Activated CD4-positive, CD25-positive, alpha-beta regulatory T cell treated with anti-CD3 and anti-CD28 coated beads, Interleukin-2, amount 50 U/mL, for 72 hours (primary cell): ENCODE data around the gene TACC3.
"Not testable (repeated sequence)": the region's sequence is repeated elsewhere in the genome, so short reads cannot be mapped to it uniquely, and the experiment has no call there.

Experiments
- DNase-seq: peaks from one replicate; pipeline ENCODE4 v3.0.0; 2021

The TACC3 gene

GRCh38 chr4:1721003-1721665 lies at the start of gene TACC3, which contains the start of gene TMEM129:
TSS of gene TACC3 (plus strand) at chr4:1721521. CDS start at chr4:1723422, 1,901 bp downstream.
TSS of gene TMEM129 (minus strand) at chr4:1721323. CDS start at chr4:1720837, 486 bp downstream.
- DNase-seq: peak; percentile 88

GRCh38 chr4:1673671-1674070 lies 47.6 kb upstream of the TACC3 start:
- no peak for DNase-seq

- DNase-seq: no peak
Measured at GRCh38 chr4:1674682-1675081, 46.6 kb upstream of the TACC3 start.

- no peak for DNase-seq
Measured at GRCh38 chr4:1675136-1675801, 46.1 kb upstream of the TACC3 start.

GRCh38 chr4:1675802-1676137 lies 45.6 kb upstream of the TACC3 start:
- no peak for DNase-seq

- no peak for DNase-seq
Measured at GRCh38 chr4:1676605-1677525, 44.5 kb upstream of the TACC3 start.

- no peak for DNase-seq
Measured at GRCh38 chr4:1678244-1678643, 43.1 kb upstream of the TACC3 start.

GRCh38 chr4:1682860-1683259 lies 38.5 kb upstream of the TACC3 start:
- no peak for DNase-seq

GRCh38 chr4:1683261-1683735 lies 38.0 kb upstream of the TACC3 start:
- no peak for DNase-seq

GRCh38 chr4:1683736-1684505 lies 37.4 kb upstream of the TACC3 start, which contains the start of gene FAM53A:
TSS of gene FAM53A (minus strand) at chr4:1684313. CDS start at chr4:1668741, 15,572 bp downstream.
- DNase-seq: peak; percentile 57

- DNase-seq: peak; percentile 99
Measured at GRCh38 chr4:1684506-1685234, 36.7 kb upstream of the TACC3 start.

GRCh38 chr4:1685235-1686150 lies 35.8 kb upstream of the TACC3 start:
- DNase-seq: no peak

- DNase-seq: no peak
Measured at GRCh38 chr4:1686440-1687036, 34.8 kb upstream of the TACC3 start.

- DNase-seq: no peak
Measured at GRCh38 chr4:1690698-1691097, 30.6 kb upstream of the TACC3 start.

- no peak for DNase-seq
Measured at GRCh38 chr4:1691737-1692373, 29.5 kb upstream of the TACC3 start.

GRCh38 chr4:1693131-1693896 lies 28.0 kb upstream of the TACC3 start:
- peak; percentile 76 for DNase-seq

GRCh38 chr4:1695913-1696312 lies 25.4 kb upstream of the TACC3 start:
- no peak for DNase-seq

GRCh38 chr4:1701671-1702070 lies 19.6 kb upstream of the TACC3 start:
- DNase-seq: not testable (repeated sequence)

- no peak for DNase-seq
Measured at GRCh38 chr4:1703867-1704266, 17.5 kb upstream of the TACC3 start.
